ENCODE results near the gene SRSF3. TPM values are rescaled to one million over a fixed set of nuclear protein-coding genes. Genes with fewer than 3 reads are reported as not detected.

SRSF3 gene
- polyA plus RNA-seq, 2 of the 4 experiments (the other 2 are of a cell fraction), result 629 to 652 TPM

DNA sequence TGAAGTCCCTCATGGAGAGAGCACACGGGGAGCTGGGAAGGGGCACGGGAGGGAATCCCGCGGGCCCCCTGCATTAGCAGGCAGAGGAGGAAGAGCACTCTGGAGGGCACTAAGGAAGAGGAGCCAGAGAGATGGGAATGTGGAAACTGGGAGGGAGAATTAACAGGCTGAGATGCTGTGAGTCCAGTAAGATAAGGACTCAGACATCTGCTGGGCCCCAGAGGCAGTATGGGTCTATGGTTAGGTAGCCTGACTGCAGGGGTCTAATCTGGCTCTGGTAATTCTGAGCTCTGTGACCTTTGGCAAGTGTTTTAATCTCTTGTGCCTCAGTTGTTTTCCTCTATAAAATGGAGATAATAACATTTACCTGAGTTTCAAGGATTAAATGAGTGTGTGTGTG, 15.7 kb upstream of the SRSF3 start:
- FAIRE-seq (no peak), ATAC-seq (peak in 1 of 2 experiments; percentile 8; a peak in 1 of 6 replicates), DNase-seq (ENCODE audit: low read depth in 1 of 2, low spot score in 1 of 2) (no peak)
- 95% methylated on average over 4 of the region's 4 CpGs for WGBS (ENCODE audit: missing lambda C conversion rate)
- no peaks in the 10 kb centered on the region for H3K9me3 ChIP-seq
- peak overlapping the region; percentile 77 to 88 for H3K27ac ChIP-seq
- no peak for TF ChIP-seq HOXA7 (CRISPR knock-in tag; IDR thresholded peaks at IDR 0.05)
- no peak for TF ChIP-seq FOXS1 (CRISPR knock-in tag; IDR thresholded peaks at IDR 0.05)
- no peak for TF ChIP-seq MAZ (IDR thresholded peaks at IDR 0.05; ENCODE audit: borderline replicate concordance, low read depth, low read length)
- TF ChIP-seq ESRRA (IDR thresholded peaks at IDR 0.05; ENCODE audit: borderline replicate concordance, low read length), result no peak
- TF ChIP-seq SMC3 (IDR thresholded peaks at IDR 0.05), result no peak
- TF ChIP-seq, protein P1, sequence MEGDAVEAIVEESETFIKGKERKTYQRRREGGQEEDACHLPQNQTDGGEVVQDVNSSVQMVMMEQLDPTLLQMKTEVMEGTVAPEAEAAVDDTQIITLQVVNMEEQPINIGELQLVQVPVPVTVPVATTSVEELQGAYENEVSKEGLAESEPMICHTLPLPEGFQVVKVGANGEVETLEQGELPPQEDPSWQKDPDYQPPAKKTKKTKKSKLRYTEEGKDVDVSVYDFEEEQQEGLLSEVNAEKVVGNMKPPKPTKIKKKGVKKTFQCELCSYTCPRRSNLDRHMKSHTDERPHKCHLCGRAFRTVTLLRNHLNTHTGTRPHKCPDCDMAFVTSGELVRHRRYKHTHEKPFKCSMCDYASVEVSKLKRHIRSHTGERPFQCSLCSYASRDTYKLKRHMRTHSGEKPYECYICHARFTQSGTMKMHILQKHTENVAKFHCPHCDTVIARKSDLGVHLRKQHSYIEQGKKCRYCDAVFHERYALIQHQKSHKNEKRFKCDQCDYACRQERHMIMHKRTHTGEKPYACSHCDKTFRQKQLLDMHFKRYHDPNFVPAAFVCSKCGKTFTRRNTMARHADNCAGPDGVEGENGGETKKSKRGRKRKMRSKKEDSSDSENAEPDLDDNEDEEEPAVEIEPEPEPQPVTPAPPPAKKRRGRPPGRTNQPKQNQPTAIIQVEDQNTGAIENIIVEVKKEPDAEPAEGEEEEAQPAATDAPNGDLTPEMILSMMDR (IDR thresholded peaks at IDR 0.05), result no peak
- TF ChIP-seq MAFK (IDR thresholded peaks at IDR 0.05; ENCODE audit: partially characterized antibody), result no peak
- no peak for TF ChIP-seq CHD2 (IDR thresholded peaks at IDR 0.05; ENCODE audit: low read length, partially characterized antibody)
- TF ChIP-seq TFCP2L1 (CRISPR knock-in tag; IDR thresholded peaks at IDR 0.05), result no peak
- no peak for TF ChIP-seq RARB (CRISPR knock-in tag; IDR thresholded peaks at IDR 0.05)
- TF ChIP-seq EP300 (IDR thresholded peaks at IDR 0.05), result no peak
- H3K4me2 ChIP-seq, result peak overlapping the region; percentile 77; the same call in 2 of the 3 replicates
- H3K4me1 ChIP-seq, result peaks cover 42% of the 10 kb centered on the region
- CTCF ChIA-PET, result interaction anchor here (0.7 to 2.2 kb wide), 5 partner anchors 30 to 1872 kb away, joined by 3 to 8 read pairs (median 3); no protein-coding TSS in a partner anchor
- no peak overlapping the region for H3K4me3 ChIP-seq
- POLR2A ChIA-PET, result interaction anchor here (0.7 kb wide), 1 partner anchor 300 kb away, joined by 5 read pairs; no protein-coding TSS in a partner anchor

DNA sequence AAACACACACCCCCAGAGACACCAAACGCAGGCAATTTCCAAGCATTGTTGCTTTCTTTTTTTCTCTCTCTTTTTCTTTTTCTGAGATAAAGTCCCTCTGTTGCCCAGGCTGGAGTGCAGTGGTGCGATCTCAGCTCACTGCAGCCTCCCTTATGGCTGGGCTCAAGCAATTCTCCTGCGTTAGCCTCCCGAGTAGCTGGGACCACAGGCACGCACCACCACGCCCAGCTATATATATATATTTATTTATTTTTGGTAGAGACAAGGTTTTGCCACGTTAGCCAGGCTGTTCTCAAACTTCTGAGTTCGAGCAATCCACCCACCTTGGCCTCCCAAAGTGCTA, 14.0 kb upstream of the SRSF3 start:
- no peak for DNase-seq (ENCODE audit: low read depth in 1 of 2, low spot score in 1 of 2)
- Histone ChIP-seq H3K4me2 (peak overlapping the region; percentile 50), H3K9me3 (no peaks in the 10 kb centered on the region), H3K27ac (peak overlapping the region; percentile 77 to 88), H3K4me3 (no peak overlapping the region), H3K4me1 (peaks cover 40% of the 10 kb centered on the region)
- ChIA-PET POLR2A (interaction anchor here (0.8 to 1.4 kb wide), 5 partner anchors 13 to 157 kb away, joined by 4 to 7 read pairs (median 5); partner anchors contain the start of gene SRSF3), CTCF (interaction anchor here (0.8 to 1.6 kb wide), 13 partner anchors 10 to 193 kb away, joined by 3 to 8 read pairs (median 4); partner anchors contain the start of genes ETV7 and SRSF3)
- no peak; a peak in 1 of 6 replicates for ATAC-seq
- FAIRE-seq, result no peak
- 85% methylated on average over 8 of the region's 8 CpGs for WGBS (ENCODE audit: missing lambda C conversion rate)
- TF ChIP-seq RCOR1 (IDR thresholded peaks at IDR 0.05; ENCODE audit: low read depth, low read length) (no peak), ZFP36 (IDR thresholded peaks at IDR 0.05; ENCODE audit: borderline replicate concordance, partially characterized antibody) (no peak), CHD4 (IDR thresholded peaks at IDR 0.05; ENCODE audit: borderline replicate concordance) (no peak), RFX5 (IDR thresholded peaks at IDR 0.05) (no peak), POLR2A (IDR thresholded peaks at IDR 0.05; ENCODE audit: low read length) (no peak), HOXA7 (CRISPR knock-in tag; IDR thresholded peaks at IDR 0.05) (no peak), NPAS2 (CRISPR knock-in tag; IDR thresholded peaks at IDR 0.05; ENCODE audit: borderline replicate concordance) (no peak), HOXB13 (CRISPR knock-in tag; IDR thresholded peaks at IDR 0.05; ENCODE audit: low read depth) (no peak), PHF8 (IDR thresholded peaks at IDR 0.05; ENCODE audit: borderline replicate concordance, low read depth) (no peak), ZNF302 (CRISPR knock-in tag; IDR thresholded peaks at IDR 0.05) (no peak)

DNA sequence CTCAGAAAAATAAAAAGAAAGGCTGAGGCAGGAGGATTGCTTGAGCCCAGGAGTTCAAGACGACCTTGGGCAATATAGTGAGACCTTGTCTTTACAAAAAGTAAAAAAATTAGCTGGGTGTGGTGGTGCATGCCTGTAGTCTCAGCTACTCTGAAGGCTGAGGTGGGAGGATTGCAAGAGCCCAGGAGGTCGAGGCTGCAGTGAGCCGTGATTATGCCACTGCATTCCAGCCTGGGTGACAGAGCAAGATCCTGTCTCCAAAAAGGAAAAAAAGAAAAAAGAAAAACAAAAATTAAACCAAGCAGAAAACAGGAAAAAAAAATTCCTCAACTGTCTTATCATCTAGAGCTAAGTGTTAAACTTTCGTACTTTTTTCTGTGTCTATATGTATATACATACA, 12.4 kb upstream of the SRSF3 start:
- CTCF ChIA-PET, result interaction anchor here (1.1 kb wide), 1 partner anchor 158 kb away, joined by 3 read pairs; no protein-coding TSS in a partner anchor
- no peak for FAIRE-seq
- 42% methylated on average over 4 of the region's 4 CpGs for WGBS (ENCODE audit: missing lambda C conversion rate)
- DNase-seq (ENCODE audit: low read depth in 1 of 2, low spot score in 1 of 2), result no peak
- Histone ChIP-seq H3K9me3 (no peaks in the 10 kb centered on the region), H3K4me3 (no peak overlapping the region), H3K27ac (peak overlapping the region in 1 of 2 experiments; percentile 88; a peak in 2 of 6 replicates), H3K4me1 (peaks cover 36% of the 10 kb centered on the region), H3K4me2 (no peak overlapping the region)
- no peak for ATAC-seq
- POLR2A ChIA-PET, result no interaction called here
- TF ChIP-seq, protein P2, sequence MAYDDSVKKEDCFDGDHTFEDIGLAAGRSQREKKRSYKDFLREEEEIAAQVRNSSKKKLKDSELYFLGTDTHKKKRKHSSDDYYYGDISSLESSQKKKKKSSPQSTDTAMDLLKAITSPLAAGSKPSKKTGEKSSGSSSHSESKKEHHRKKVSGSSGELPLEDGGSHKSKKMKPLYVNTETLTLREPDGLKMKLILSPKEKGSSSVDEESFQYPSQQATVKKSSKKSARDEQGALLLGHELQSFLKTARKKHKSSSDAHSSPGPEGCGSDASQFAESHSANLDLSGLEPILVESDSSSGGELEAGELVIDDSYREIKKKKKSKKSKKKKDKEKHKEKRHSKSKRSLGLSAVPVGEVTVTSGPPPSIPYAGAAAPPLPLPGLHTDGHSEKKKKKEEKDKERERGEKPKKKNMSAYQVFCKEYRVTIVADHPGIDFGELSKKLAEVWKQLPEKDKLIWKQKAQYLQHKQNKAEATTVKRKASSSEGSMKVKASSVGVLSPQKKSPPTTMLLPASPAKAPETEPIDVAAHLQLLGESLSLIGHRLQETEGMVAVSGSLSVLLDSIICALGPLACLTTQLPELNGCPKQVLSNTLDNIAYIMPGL (CRISPR knock-in tag; IDR thresholded peaks at IDR 0.05; ENCODE audit: borderline replicate concordance), result no peak
- TF ChIP-seq NR3C1 (IDR thresholded peaks at IDR 0.05) (no peak), RARB (CRISPR knock-in tag; IDR thresholded peaks at IDR 0.05) (no peak), ZNF302 (CRISPR knock-in tag; IDR thresholded peaks at IDR 0.05) (no peak), FOSL2 (IDR thresholded peaks at IDR 0.05) (no peak), FOSL2 (CRISPR knock-in tag; IDR thresholded peaks at IDR 0.05) (no peak), FOXS1 (CRISPR knock-in tag; IDR thresholded peaks at IDR 0.05) (no peak), HDAC2 (IDR thresholded peaks at IDR 0.05) (no peak), NPAS2 (CRISPR knock-in tag; IDR thresholded peaks at IDR 0.05; ENCODE audit: borderline replicate concordance) (no peak)
- TF ChIP-seq, protein P1 (IDR thresholded peaks at IDR 0.05), result no peak

Measured in A549 (cell line).